Measurements from ENCODE around the gene GNB1L. TPM values are rescaled to one million over a fixed set of nuclear protein-coding genes. Genes with fewer than 3 reads are reported as not detected.
"Not testable (repeated sequence)": the region's sequence is repeated elsewhere in the genome, so short reads cannot be mapped to it uniquely, and the experiment has no call there.

Gene GNB1L
- total RNA-seq, 1 experiment from 2014 or later: 27.0 TPM

DNA sequence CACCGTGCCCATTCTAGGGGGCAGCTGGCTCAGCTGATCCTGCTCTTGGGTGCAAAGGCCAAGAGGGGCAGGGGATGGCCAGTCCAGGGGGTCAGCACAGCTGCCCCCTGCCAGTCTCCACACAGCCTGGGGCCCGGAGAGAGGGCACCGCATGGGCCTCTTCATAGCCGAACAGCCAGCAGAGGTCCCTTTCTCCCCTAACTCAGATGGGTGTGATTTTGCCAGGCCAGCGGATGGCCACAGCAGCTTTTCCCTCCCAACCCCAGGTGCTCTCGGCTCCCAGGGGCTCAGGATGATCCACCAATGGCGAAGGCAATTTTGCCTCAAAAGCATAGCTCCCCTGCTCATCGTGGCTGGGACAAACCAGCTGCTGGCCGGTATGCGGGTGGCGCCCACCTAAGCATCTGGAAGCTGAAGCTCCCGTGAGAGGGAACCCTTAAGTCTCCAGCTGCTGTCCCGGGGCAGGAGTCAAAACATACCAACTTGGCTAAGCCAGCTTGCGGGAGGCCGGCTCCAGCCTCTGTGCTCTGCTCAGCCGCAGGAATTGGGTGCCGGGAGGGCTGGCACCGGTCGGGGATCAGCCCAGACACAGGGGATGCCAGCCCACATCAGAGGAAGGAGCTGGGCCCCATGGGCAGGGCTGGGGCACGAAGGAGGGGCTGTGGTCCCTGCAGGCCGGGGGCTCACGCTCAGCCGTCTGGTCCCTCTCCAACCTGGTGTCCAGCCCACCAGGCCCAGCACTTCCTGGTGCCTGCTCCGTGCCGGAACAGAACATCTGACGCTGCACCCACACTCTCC, 30.5 kb upstream of the GNB1L start:
- Histone ChIP-seq H3F3A (ENCODE audit: low read length, unreplicated experiment) (no peaks in the 10 kb centered on the region), H3K36me3 (ENCODE audit: low read depth, low read length) (no peaks in the 10 kb centered on the region), H2AFZ (ENCODE audit: low read length) (no peak overlapping the region), H3K9ac (ENCODE audit: low read length) (no peak overlapping the region), H3K27me3 (ENCODE audit: low read length) (no peaks in the 10 kb centered on the region), H3K9me3 (ENCODE audit: low read length) (no peaks in the 10 kb centered on the region), H3K79me2 (ENCODE audit: low read length) (peaks cover 6% of the 10 kb centered on the region), H4K20me1 (ENCODE audit: low read length) (no peaks in the 10 kb centered on the region), H3K4me1 (ENCODE audit: insufficient read depth, low read length) (peaks cover 25% of the 10 kb centered on the region), H3K4me3 (ENCODE audit: low read length) (no peak overlapping the region), H3K9me2 (replicated peaks; ENCODE audit: low read length) (no peaks in the 10 kb centered on the region), H3K4me2 (ENCODE audit: low read length) (no peak overlapping the region), H3K27ac (ENCODE audit: low read length) (no peak overlapping the region)
- ChIA-PET POLR2A (ENCODE audit: unreplicated experiment) (no interaction called here), CTCF (no interaction called here)
- ATAC-seq: no peak
- TF ChIP-seq EZH2 (IDR thresholded peaks at IDR 0.05; ENCODE audit: low read length, unreplicated experiment): no peak
- TF ChIP-seq EZH2phosphoT487 (IDR thresholded peaks at IDR 0.05; ENCODE audit: borderline replicate concordance, low read length): no peak
- TF ChIP-seq, protein P1, sequence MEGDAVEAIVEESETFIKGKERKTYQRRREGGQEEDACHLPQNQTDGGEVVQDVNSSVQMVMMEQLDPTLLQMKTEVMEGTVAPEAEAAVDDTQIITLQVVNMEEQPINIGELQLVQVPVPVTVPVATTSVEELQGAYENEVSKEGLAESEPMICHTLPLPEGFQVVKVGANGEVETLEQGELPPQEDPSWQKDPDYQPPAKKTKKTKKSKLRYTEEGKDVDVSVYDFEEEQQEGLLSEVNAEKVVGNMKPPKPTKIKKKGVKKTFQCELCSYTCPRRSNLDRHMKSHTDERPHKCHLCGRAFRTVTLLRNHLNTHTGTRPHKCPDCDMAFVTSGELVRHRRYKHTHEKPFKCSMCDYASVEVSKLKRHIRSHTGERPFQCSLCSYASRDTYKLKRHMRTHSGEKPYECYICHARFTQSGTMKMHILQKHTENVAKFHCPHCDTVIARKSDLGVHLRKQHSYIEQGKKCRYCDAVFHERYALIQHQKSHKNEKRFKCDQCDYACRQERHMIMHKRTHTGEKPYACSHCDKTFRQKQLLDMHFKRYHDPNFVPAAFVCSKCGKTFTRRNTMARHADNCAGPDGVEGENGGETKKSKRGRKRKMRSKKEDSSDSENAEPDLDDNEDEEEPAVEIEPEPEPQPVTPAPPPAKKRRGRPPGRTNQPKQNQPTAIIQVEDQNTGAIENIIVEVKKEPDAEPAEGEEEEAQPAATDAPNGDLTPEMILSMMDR (conservative IDR thresholded peaks at IDR 0.05; ENCODE audit: low read depth, low read length): no peak
- no peak for DNase-seq
- intact Hi-C loops (cut with micrococcal nuclease): no loop called here
- no TSS peak for BruUV-seq (replicated peaks)

DNA sequence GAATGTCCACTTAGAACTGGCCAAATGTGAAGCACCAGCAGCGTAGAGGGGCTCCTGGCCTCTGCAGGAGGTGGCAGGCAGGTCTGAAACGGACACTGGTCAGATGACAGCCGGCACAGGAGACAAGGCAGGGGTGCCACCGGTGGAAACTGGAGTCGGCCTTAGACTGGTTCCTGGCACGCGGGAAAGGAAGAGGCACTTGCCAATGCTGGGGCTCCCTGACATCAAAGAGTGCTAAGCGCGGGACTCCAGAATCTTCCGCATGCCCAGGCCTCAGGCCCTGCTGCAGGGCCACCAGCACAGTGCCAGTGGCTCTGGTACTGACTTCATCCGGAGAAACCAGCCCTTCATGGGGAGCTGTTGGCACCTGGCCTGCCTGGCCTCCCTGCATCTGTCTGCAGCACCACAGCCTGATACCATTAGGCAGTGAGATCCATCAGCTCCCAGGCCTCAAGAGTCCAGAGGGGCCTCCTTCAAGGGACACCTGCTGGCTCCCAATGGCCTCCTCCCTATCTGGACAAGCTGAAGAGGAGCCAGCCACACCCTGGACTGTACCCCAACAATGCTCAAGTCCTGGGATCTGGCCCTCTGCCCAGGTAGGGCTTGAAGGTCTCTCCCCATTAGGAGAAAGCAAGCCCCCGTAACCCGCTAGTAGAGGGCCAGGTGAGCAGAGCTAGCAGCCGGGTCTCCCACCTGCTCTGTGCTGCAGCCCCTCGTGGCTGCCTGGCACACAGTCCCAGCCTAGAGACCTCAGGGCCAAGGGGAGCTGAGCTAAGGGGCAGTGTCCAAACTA, 29.7 kb upstream of the GNB1L start:
- no TSS peak for BruUV-seq (replicated peaks)
- Histone ChIP-seq H3K9ac (ENCODE audit: low read length) (no peak overlapping the region), H3K4me3 (ENCODE audit: low read length) (no peak overlapping the region), H2AFZ (ENCODE audit: low read length) (no peak overlapping the region), H3K79me2 (ENCODE audit: low read length) (peaks cover 13% of the 10 kb centered on the region), H3K9me3 (ENCODE audit: low read length) (no peaks in the 10 kb centered on the region), H3K4me2 (ENCODE audit: low read length) (no peak overlapping the region), H4K20me1 (ENCODE audit: low read length) (no peaks in the 10 kb centered on the region), H3K27me3 (ENCODE audit: low read length) (no peaks in the 10 kb centered on the region), H3K36me3 (ENCODE audit: low read depth, low read length) (no peaks in the 10 kb centered on the region), H3K4me1 (ENCODE audit: insufficient read depth, low read length) (peaks cover 32% of the 10 kb centered on the region), H3K27ac (ENCODE audit: low read length) (no peak overlapping the region), H3K9me2 (replicated peaks; ENCODE audit: low read length) (no peaks in the 10 kb centered on the region), H3F3A (ENCODE audit: low read length, unreplicated experiment) (no peaks in the 10 kb centered on the region)
- no peak for TF ChIP-seq EZH2phosphoT487 (IDR thresholded peaks at IDR 0.05; ENCODE audit: borderline replicate concordance, low read length)
- TF ChIP-seq, protein P1 (conservative IDR thresholded peaks at IDR 0.05; ENCODE audit: low read depth, low read length): no peak
- no peak for TF ChIP-seq EZH2 (IDR thresholded peaks at IDR 0.05; ENCODE audit: low read length, unreplicated experiment)
- ChIA-PET POLR2A (ENCODE audit: unreplicated experiment) (no interaction called here), CTCF (interaction anchor here (0.6 kb wide), 1 partner anchor 133 kb away, joined by 4 read pairs; no protein-coding TSS in a partner anchor)
- ATAC-seq: no peak
- intact Hi-C loops (cut with micrococcal nuclease): no loop called here
- DNase-seq: no peak

DNA sequence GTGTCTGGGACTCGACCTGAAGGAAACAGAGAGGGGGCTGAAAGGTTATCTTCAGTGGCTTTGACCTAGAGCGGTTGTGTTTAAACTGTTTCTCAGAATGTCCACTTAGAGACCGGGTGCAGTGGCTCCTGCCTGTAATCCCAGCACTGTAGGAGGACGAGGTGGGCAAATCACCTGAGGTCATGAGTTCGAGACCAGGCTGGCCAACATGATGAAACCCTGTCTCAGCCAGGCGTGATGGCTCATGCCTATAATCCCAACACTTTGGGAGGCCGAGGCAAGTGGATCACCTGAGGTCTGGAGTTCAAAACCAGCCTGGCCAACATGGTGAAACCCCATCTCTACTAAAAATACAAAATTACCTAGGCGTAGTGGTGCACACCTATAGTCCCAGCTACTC, 28.8 kb upstream of the GNB1L start:
- peaks cover 13% of the 10 kb centered on the region for H3K79me2 ChIP-seq (ENCODE audit: low read length)
- H3F3A ChIP-seq (ENCODE audit: low read length, unreplicated experiment); H3K9ac ChIP-seq (ENCODE audit: low read length); H3K4me3 ChIP-seq (ENCODE audit: low read length); H3K9me3 ChIP-seq (ENCODE audit: low read length); DNase-seq; H3K27ac ChIP-seq (ENCODE audit: low read length); H3K4me2 ChIP-seq (ENCODE audit: low read length); BruUV-seq (replicated peaks); ATAC-seq; H3K36me3 ChIP-seq (ENCODE audit: low read depth, low read length); H4K20me1 ChIP-seq (ENCODE audit: low read length); H2AFZ ChIP-seq (ENCODE audit: low read length); H3K9me2 ChIP-seq (replicated peaks; ENCODE audit: low read length); POLR2A ChIA-PET (ENCODE audit: unreplicated experiment); H3K27me3 ChIP-seq (ENCODE audit: low read length); intact Hi-C loops (cut with micrococcal nuclease): not testable (repeated sequence)
- peaks cover 40% of the 10 kb centered on the region for H3K4me1 ChIP-seq (ENCODE audit: insufficient read depth, low read length)
- CTCF ChIA-PET: interaction anchor here (0.6 kb wide), 1 partner anchor 132 kb away, joined by 4 read pairs; no protein-coding TSS in a partner anchor
